Measurements from ENCODE around the gene PRKCE.

- TF ChIP-seq GABPA (IDR thresholded peaks at IDR 0.05 in 1 of 2, conservative IDR thresholded peaks at IDR 0.05 in 1 of 2): no peak
- no peak for TF ChIP-seq CTCF (IDR thresholded peaks at IDR 0.05; ENCODE audit: low read depth, low read length, missing input control)
- TF ChIP-seq ATF3 (IDR thresholded peaks at IDR 0.05): no peak
- no peak for TF ChIP-seq JUND (IDR thresholded peaks at IDR 0.05)
- TF ChIP-seq REST (IDR thresholded peaks at IDR 0.05): no peak
- no peak for TF ChIP-seq TAF1 (conservative IDR thresholded peaks at IDR 0.05)
- no peak for TF ChIP-seq YY1 (IDR thresholded peaks at IDR 0.05)
- TF ChIP-seq RAD21 (IDR thresholded peaks at IDR 0.05): no peak
- TF ChIP-seq EGR1 (IDR thresholded peaks at IDR 0.05; ENCODE audit: low read depth in 2 of 2): no peak
- TF ChIP-seq HNF4A (conservative IDR thresholded peaks at IDR 0.05): no peak
- no peak for TF ChIP-seq SP1 (IDR thresholded peaks at IDR 0.05)
Observed at GRCh38 chr2:45683292-45683691, 31.8 kb downstream of the PRKCE start.

Data from liver (tissue), 3 donors.